ENCODE data around the gene KCNJ15. TPM values are rescaled to one million over a fixed set of nuclear protein-coding genes. Genes with fewer than 3 reads are reported as not detected.

Gene KCNJ15
- total and polyA plus RNA-seq, 2 of the 13 experiments (the other 11 are each of a cell fraction or from before 2014, with no cell fraction given), result not detected

DNA sequence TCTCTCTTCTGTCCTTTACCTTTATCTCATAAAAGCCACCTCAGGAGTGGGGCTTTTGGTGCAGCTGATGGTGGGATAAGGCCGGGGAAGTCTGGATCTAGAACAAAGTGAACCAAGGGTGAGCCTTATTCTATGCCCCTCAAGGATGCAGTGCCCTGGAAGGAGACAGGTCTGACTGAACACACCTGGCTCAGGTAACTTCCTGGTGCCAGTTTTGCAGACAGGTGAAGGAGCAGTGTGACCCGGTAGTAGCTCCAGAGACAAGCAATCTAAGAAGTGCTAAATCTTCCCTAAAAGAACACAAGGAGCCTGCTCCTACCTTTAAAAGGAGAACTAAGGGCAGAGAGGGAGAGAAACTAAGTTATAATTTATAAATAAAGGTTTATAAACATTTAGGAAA is 2.9 kb downstream of the KCNJ15 start:
- BruUV-seq (replicated peaks), result no TSS peak
- TF ChIP-seq MEIS2 (CRISPR knock-in tag; IDR thresholded peaks at IDR 0.05) (no peak), SMYD3 (CRISPR knock-in tag; IDR thresholded peaks at IDR 0.05) (no peak), DPF2 (CRISPR knock-in tag; IDR thresholded peaks at IDR 0.05; ENCODE audit: borderline replicate concordance, low read depth) (no peak), ZNF274 (CRISPR knock-in tag; IDR thresholded peaks at IDR 0.05) (no peak), RAD51 (IDR thresholded peaks at IDR 0.05; ENCODE audit: borderline replicate concordance) (no peak), CHCHD3 (CRISPR knock-in tag; IDR thresholded peaks at IDR 0.05) (no peak)
- TF ChIP-seq, protein P1, sequence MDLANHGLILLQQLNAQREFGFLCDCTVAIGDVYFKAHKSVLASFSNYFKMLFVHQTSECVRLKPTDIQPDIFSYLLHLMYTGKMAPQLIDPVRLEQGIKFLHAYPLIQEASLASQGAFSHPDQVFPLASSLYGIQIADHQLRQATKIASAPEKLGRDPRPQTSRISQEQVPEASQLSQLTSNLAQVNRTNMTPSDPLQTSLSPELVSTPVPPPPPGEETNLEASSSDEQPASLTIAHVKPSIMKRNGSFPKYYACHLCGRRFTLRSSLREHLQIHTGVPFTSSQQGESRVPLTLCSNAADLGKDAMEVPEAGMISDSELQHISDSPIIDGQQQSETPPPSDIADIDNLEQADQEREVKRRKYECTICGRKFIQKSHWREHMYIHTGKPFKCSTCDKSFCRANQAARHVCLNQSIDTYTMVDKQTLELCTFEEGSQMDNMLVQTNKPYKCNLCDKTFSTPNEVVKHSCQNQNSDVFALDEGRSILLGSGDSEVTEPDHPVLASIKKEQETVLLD (CRISPR knock-in tag; IDR thresholded peaks at IDR 0.05; ENCODE audit: low read depth), result no peak
- TF ChIP-seq, protein P2, sequence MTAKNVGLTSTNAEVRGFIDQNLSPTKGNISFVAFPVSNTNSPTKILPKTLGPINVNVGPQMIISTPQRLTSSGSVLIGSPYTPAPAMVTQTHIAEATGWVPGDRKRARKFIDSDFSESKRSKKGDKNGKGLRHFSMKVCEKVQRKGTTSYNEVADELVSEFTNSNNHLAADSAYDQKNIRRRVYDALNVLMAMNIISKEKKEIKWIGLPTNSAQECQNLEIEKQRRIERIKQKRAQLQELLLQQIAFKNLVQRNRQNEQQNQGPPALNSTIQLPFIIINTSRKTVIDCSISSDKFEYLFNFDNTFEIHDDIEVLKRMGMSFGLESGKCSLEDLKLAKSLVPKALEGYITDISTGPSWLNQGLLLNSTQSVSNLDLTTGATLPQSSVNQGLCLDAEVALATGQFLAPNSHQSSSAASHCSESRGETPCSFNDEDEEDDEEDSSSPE (CRISPR knock-in tag; IDR thresholded peaks at IDR 0.05), result no peak
- FAIRE-seq, result no peak
- POLR2A ChIA-PET, result no interaction called here
- H3K9me3 ChIP-seq (ENCODE audit: low read length), result no peaks in the 10 kb centered on the region
- H3K4me1 ChIP-seq (ENCODE audit: insufficient read depth, low read length), result no peaks in the 10 kb centered on the region
- H2AFZ ChIP-seq (ENCODE audit: low read length), result no peak overlapping the region
- no peak for ATAC-seq
- no peak overlapping the region for H3K4me3 ChIP-seq (replicated peaks in 1 of 3; ENCODE audit: insufficient read depth in 1 of 3, low read depth in 2 of 3, low read length in 3 of 3)
- H3K36me3 ChIP-seq (replicated peaks in 1 of 2; ENCODE audit: control insufficient read depth in 1 of 2, insufficient read depth in 2 of 2, low read length in 2 of 2), result no peaks in the 10 kb centered on the region
- intact Hi-C loops (cut with micrococcal nuclease; ENCODE audit: unreplicated experiment), result no loop called here
- no peak overlapping the region for H3K9ac ChIP-seq (ENCODE audit: insufficient read depth, low read depth, low read length)
- H3K79me2 ChIP-seq (ENCODE audit: insufficient read depth, low read length), result no peaks in the 10 kb centered on the region
- H3K27me3 ChIP-seq (ENCODE audit: control insufficient read depth in 1 of 2, insufficient read depth in 2 of 2, low read length in 2 of 2), result no peaks in the 10 kb centered on the region
- DNase-seq (ENCODE audit: low spot score), result no peak
- CTCF ChIA-PET (ENCODE audit: low intra/inter-chr PET ratio, low total read pairs), result no interaction called here
- no peak overlapping the region for H3K4me2 ChIP-seq (ENCODE audit: low read depth, low read length)
- H3K27ac ChIP-seq (ENCODE audit: extremely low read length, insufficient read depth, low read length), result no peak overlapping the region
- in situ Hi-C loops (cut with HindIII; ENCODE audit: extremely low pct_ligation_motif_present, low pct_unique_long_range_greater_than_20kb), result no loop called here
- 13% methylated on average over 2 of the region's 2 CpGs for WGBS (ENCODE audit: low lambda C conversion rate)
- no peaks in the 10 kb centered on the region for H4K20me1 ChIP-seq (ENCODE audit: insufficient read depth, low read length)
